IPS-18a (cell line): ENCODE measurements around the gene CHGA.

Experiments used
- H3K27ac ChIP-seq: one replicate; pipeline ENCODE4 v1.5.1; 2013; ENCODE audit warnings: low read length
- H3K27me3 ChIP-seq: one replicate; pipeline ENCODE4 v1.6.1; 2013; ENCODE audit warnings: mild to moderate bottlenecking, low read length; ENCODE audit not compliant: control insufficient read depth, insufficient read depth
- H3K36me3 ChIP-seq: one replicate; pipeline ENCODE4 v1.6.1; 2013; ENCODE audit warnings: low read depth, low read length; ENCODE audit not compliant: control insufficient read depth
- H3K4me1 ChIP-seq: one replicate; pipeline ENCODE4 v1.6.1; 2013; ENCODE audit warnings: low read depth, low read length; ENCODE audit not compliant: control insufficient read depth
- H3K4me3 ChIP-seq: one replicate; pipeline ENCODE4 v1.5.1; 2013; ENCODE audit warnings: low read length
- H3K9ac ChIP-seq: one replicate; pipeline ENCODE4 v1.6.1; 2013; ENCODE audit warnings: mild to moderate bottlenecking, low read length, moderate library complexity
- H3K9me3 ChIP-seq: one replicate; pipeline ENCODE4 v1.6.1; 2013; ENCODE audit warnings: low read depth, low read length; ENCODE audit not compliant: control insufficient read depth

CHGA gene

DNA sequence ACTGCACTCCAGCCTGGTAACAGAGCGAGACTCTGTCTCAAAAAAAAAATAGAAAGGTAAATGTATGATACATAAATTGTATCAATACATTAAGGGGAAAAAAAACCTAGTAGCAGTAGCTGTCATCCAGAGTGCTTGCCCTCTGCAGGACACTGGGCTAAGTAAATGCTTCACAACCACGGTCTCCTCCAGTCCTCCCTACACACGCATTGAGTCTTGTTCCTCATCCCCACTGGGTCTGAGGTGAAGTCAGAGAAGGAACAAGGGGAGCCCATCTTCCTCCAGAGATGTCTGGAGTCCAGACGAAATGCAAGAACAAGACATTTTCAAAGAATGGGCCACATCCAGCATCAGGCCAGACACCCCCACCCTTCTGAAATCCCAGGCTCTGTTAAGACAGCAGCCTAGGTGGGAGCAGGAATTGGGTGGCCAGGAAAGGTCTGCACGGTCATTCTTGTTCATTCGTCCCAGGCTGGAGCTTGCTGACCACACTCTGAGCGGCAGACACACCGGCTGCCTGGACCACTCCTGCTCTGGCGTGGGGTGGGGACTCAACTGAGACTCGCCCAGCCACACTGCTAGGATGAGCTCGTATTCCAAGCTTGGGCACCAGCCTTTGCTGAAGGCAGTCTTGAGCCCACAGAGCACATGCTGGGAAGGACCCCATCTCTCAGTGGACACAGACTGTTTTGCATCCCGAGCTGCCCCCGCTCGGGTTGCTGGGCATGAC lies 45.5 kb downstream of the CHGA start:
- Histone ChIP-seq H3K9ac (no peak overlapping the region), H3K4me1 (peaks cover 13% of the 10 kb centered on the region), H3K4me3 (no peak overlapping the region), H3K9me3 (no peaks in the 10 kb centered on the region), H3K27me3 (no peaks in the 10 kb centered on the region), H3K27ac (no peak overlapping the region), H3K36me3 (no peaks in the 10 kb centered on the region)

DNA sequence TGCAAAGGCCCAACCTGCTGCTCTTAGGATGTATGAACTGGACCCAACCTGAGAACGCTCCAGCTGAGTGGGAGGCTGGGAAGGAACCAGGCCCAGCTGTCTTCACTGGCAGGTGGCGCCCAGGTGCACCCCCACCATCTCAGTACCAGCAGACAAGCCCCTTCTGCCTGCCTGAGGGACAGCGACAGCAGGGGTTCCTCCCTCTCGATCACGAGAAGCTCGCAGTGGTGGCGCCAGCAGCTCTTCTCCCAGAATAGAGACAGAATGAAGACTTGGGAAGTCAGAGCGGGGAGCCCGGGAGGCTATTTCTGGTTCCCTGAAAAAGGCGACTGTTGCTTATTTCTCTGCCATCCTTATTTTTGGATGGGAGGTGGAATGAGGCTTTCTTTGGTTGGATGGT lies 46.5 kb downstream of the CHGA start:
- H3K9me3 ChIP-seq, result no peaks in the 10 kb centered on the region
- peaks cover 13% of the 10 kb centered on the region for H3K4me1 ChIP-seq
- no peak overlapping the region for H3K9ac ChIP-seq
- H3K27me3 ChIP-seq, result no peaks in the 10 kb centered on the region
- H3K36me3 ChIP-seq, result no peaks in the 10 kb centered on the region
- H3K27ac ChIP-seq, result no peak overlapping the region
- H3K4me3 ChIP-seq, result no peak overlapping the region

DNA sequence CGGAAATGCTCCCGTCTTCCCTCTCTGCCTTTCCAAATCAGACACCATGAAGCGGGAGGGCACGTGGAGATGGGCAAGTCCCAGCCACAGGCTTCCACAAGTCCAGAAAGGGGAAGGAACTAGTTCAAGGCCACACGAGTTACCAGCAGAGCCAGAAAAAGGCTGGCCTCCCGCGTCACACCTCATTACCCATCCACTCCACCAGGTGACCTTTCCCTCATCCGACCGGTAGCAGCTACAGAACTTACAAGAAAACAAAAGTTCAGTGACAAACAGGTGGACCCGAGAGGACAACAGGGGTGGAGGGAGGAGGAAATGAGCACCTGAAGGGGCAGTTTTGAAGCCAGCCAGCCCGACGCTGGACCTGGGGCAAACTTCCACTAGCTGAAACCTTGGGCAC lies 46.9 kb downstream of the CHGA start:
- no peaks in the 10 kb centered on the region for H3K36me3 ChIP-seq
- no peaks in the 10 kb centered on the region for H3K9me3 ChIP-seq
- H3K27me3 ChIP-seq, result no peaks in the 10 kb centered on the region
- no peak overlapping the region for H3K4me3 ChIP-seq
- H3K27ac ChIP-seq, result no peak overlapping the region
- no peak overlapping the region for H3K9ac ChIP-seq
- peaks cover 11% of the 10 kb centered on the region for H3K4me1 ChIP-seq

DNA sequence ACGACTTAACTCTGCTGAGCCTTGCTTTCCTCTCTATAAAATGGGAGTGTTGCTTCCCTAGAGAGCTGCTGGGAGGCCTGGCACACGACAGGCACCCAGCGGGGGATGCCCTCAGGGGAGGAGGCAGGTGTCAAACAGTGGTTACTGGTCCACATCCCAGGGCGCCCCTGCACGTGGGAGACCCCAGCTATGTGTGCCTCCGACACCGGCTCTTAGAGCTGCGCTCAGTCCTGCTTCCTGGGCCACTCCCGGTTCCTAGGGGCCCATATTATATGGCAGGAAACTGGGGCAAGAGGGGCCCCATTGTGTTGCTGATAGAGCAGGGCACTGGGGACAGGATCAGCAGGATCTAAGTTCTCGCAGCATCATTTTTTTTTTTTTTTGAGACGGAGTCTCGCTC lies 47.3 kb downstream of the CHGA start:
- Histone ChIP-seq H3K27me3 (no peaks in the 10 kb centered on the region), H3K36me3 (no peaks in the 10 kb centered on the region), H3K4me3 (no peak overlapping the region), H3K9ac (no peak overlapping the region), H3K27ac (no peak overlapping the region), H3K4me1 (peaks cover 7% of the 10 kb centered on the region), H3K9me3 (no peaks in the 10 kb centered on the region)

DNA sequence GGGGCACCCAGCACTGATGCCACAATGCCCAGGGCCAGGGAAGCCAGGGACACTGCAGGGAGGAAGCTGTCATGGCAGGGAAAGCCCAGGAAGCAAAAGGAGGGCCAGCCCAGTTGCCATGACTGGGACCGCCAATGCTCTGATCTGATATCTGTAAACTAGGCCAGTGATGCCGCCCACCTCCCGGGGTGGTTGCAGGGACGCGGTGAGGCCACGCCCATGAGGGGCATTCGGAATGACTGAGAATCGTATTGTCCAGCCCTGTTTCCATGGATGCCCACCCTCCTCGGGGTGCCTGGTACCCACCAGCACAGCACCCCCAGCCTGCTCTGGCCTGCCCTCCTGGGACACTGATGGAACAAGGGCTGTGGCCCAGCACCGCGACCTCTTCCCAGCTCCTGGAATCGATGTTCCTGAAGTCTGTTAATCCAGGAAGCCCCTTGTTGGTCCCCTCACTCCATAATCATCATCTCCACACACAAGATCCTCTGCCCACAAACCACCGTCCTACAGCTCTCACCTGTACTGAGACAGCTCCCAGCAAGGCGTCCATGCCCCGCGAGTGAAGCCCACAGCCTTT lies 48.7 kb downstream of the CHGA start:
- Histone ChIP-seq H3K4me1 (peaks cover 7% of the 10 kb centered on the region), H3K27ac (no peak overlapping the region), H3K9me3 (no peaks in the 10 kb centered on the region), H3K4me3 (no peak overlapping the region), H3K36me3 (no peaks in the 10 kb centered on the region), H3K27me3 (no peaks in the 10 kb centered on the region), H3K9ac (no peak overlapping the region)

DNA sequence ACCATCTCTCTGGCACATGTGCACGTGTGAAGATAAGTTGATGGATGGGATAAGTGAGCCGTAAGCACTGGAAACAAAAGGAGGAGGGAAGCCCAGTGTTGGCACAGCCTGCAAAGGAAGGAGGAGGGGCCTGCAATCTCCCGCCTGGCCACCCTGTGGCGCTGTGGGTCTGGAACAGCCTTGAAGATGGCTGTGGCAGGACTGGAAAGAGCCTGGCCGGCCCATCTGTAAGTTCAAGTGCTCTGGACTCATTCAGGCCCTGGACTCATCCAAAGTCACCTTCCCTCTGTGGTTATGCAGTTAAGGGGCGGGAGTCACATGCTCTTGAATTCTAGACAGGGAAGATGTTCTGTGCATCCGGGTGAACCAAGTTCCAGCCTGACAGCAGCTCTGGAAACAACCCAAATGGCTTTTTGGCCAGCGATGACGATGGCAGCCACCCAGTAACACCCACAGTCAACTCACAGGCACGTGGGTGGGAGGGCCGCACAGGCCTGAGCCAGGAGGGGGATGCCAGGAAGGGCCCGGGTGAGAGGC lies 50.4 kb downstream of the CHGA start:
- H3K36me3 ChIP-seq, result no peaks in the 10 kb centered on the region
- no peaks in the 10 kb centered on the region for H3K27me3 ChIP-seq
- peaks cover 7% of the 10 kb centered on the region for H3K4me1 ChIP-seq
- H3K9me3 ChIP-seq, result no peaks in the 10 kb centered on the region
- H3K4me3 ChIP-seq, result no peak overlapping the region
- no peak overlapping the region for H3K9ac ChIP-seq
- no peak overlapping the region for H3K27ac ChIP-seq

DNA sequence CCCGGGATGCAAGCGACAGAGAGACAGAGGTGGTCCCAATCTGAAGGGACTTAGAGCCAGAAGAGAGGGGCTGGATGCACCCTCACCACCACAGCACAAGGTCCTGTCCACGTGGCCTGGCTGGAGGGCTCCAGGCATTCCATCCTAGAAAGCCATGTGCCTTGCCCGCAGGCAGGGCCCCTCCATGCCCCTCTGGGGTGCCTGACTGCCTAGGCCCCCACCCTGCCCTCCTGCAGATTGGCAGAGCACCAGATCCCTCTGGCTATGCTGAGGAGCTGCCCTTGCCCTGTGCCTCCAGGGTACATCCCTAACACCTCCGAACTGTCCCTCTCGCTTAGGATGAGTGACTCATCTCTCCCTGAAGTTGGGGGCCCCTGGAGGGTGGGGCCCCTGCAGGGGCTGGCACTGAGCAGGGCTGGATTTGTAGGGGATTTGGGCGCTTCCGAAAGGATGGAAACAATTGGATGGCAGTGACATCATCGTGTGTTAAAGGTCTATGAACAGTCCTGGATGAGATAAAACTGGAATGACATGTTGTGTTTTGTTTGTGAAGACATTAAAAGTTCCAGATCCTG lies 50.9 kb downstream of the CHGA start:
- H3K9ac ChIP-seq, result no peak overlapping the region
- H3K27me3 ChIP-seq, result no peaks in the 10 kb centered on the region
- H3K36me3 ChIP-seq, result no peaks in the 10 kb centered on the region
- peaks cover 7% of the 10 kb centered on the region for H3K4me1 ChIP-seq
- peaks cover 5% of the 10 kb centered on the region for H3K9me3 ChIP-seq
- H3K4me3 ChIP-seq, result no peak overlapping the region
- no peak overlapping the region for H3K27ac ChIP-seq

DNA sequence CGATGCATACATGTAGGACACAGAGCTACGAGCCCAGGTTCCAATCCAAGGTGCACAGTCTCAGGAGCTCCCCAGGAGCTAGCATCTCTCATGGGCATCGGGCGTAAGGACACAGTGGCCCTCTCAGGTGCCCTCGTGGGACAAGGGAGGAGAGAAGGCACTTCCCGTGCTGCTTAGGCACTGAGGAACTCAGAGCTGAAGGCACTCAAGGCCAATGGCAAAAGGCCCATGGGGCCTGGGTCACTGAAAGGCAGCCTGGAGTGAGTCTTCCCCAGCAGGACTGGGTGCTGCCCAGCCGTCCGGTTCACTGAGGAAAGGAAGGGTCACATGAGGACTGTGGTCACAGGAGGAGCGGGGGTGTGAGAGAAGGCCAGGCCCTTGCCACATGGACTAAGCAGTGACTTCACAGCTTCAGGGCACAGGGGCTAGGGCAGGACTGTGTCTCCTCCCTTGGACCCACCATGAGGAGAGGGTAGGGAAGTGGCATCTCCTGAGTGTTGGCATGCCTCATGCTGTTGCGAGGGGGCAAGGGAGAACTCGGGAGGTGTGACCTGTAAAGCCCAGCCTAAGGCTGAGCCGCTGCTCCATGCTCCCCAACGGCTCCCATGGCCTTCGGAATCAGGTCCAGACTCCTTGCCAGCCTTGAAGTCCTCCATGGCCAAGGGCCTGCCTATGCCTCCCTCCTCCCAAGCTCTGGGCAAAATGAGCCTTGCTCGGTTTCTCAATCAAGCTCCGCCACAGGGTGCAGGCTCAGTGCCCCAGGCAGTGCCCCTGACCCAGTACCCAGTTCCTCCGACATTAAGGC lies 51.8 kb downstream of the CHGA start:
- Histone ChIP-seq H3K27me3 (no peaks in the 10 kb centered on the region), H3K36me3 (no peaks in the 10 kb centered on the region), H3K9me3 (peaks cover 8% of the 10 kb centered on the region), H3K27ac (no peak overlapping the region), H3K9ac (no peak overlapping the region), H3K4me1 (peaks cover 6% of the 10 kb centered on the region), H3K4me3 (no peak overlapping the region)

DNA sequence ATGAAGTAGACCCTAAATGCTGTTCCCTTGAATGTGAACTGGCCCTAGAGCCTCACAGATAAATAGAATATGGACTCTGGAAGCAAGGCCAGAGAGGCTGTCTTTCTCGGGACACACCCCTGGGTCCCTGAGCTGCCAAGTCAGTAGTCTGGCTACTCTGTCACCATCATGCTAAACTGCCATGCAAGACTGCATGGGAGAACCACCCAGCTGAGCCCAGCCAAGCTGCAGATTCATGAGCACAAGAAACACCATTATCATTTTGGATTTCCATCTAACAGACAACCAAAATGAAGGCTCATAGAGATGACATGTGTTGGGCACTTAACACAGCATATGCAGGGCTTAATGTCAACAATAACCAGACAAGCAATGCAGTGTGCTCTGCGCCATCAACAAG lies 53.3 kb downstream of the CHGA start:
- Histone ChIP-seq H3K27me3 (no peaks in the 10 kb centered on the region), H3K4me3 (no peak overlapping the region), H3K27ac (no peak overlapping the region), H3K9ac (no peak overlapping the region), H3K36me3 (no peaks in the 10 kb centered on the region), H3K4me1 (peaks cover 3% of the 10 kb centered on the region), H3K9me3 (peaks cover 8% of the 10 kb centered on the region)

DNA sequence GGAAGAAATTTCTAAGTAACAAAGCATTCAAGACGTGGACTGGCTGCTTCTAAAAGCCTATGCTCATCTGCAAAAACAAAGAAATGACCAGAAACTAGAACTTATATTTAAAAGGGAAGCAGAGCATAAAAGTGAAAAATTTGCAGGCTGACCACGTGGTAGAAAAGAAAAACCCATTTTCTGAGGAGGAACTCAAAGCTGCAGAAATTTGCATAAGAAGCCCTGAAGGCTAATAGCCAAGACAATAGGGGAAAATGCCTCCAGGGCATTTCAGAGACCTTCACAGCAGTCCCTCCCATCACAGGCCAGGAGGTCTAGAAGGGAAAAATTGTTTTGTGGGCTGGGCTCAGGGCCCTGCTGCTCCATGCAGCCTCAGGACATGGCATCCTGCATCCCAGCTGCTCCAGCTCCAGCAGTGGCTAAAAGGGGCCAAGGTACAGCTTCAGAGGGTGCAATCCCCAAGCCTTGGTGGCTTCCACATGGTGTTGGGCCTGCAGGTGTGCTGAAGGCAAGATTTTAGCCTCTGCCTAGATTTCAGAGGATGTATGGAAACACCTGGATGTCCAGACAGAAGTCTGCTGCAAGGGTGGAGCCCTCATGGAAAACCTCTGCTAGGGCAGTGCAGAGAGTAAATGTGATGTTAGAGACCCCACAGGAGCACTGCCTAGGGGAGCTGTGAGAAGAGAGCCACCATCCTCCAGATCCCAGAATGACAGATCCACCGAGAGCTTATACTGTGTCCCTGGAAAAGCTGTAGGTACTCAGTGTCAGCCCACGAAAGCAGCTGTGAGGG lies 55.5 kb downstream of the CHGA start:
- H3K27me3 ChIP-seq, result no peaks in the 10 kb centered on the region
- no peaks in the 10 kb centered on the region for H3K36me3 ChIP-seq
- no peak overlapping the region for H3K4me3 ChIP-seq
- H3K9ac ChIP-seq, result no peak overlapping the region
- H3K27ac ChIP-seq, result no peak overlapping the region
- H3K4me1 ChIP-seq, result no peaks in the 10 kb centered on the region
- peaks cover 8% of the 10 kb centered on the region for H3K9me3 ChIP-seq

DNA sequence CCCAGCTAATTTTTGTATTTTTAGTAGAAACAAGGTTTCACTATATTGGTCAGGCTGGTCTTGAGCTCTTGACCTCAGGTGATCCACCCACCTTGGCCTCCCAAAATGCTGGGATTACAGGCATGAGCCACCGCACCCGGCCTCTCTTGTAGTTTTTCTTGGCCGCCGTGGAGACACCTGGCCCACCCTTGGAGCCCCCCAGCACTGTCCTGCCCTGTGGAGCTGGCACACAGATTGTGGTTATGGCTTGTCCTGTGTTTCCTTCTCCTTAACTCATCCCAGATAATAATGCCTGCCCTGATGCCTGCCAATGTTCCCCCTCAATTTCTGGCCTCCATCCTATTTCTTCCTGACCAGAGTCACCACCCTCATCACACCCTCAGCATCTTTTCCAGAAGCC lies 57.9 kb downstream of the CHGA start:
- Histone ChIP-seq H3K9me3 (peaks cover 8% of the 10 kb centered on the region), H3K27ac (no peak overlapping the region), H3K36me3 (no peaks in the 10 kb centered on the region), H3K4me3 (no peak overlapping the region), H3K27me3 (no peaks in the 10 kb centered on the region), H3K4me1 (no peaks in the 10 kb centered on the region), H3K9ac (no peak overlapping the region)
